Measurements from ENCODE around the gene ASH1L.
A peak's percentile ranks its signal among the peaks of the same experiment; 100 is the strongest.
"Not testable (repeated sequence)": the region's sequence is repeated elsewhere in the genome, so short reads cannot be mapped to it uniquely, and the experiment has no call there.

- TF ChIP-seq POLR2AphosphoS5 (IDR thresholded peaks at IDR 0.05; ENCODE audit: low read depth, low read length); SPI1 (IDR thresholded peaks at IDR 0.05; ENCODE audit: low read depth, low read length); POU2F2 (IDR thresholded peaks at IDR 0.05; ENCODE audit: low read depth, low read length); POLR2A (IDR thresholded peaks at IDR 0.05; ENCODE audit: low read depth, low read length); PAX5 (IDR thresholded peaks at IDR 0.05; ENCODE audit: insufficient read depth, low read length, severe bottlenecking): not testable (repeated sequence)
- 0 out of 2 replicates have a peak, but pooled peaks have one; percentile 8 for TF ChIP-seq TAF1 (IDR thresholded peaks at IDR 0.05; ENCODE audit: low read depth, low read length)
Observed at GRCh38 chr1:155561779-155562580, 623 bp downstream of the ASH1L start.

Measured in GM12891 (cell line).